ENCODE data around the gene CCT8. TPM values are rescaled to one million over a fixed set of nuclear protein-coding genes. Genes with fewer than 3 reads are reported as not detected.

The CCT8 gene, protein sequence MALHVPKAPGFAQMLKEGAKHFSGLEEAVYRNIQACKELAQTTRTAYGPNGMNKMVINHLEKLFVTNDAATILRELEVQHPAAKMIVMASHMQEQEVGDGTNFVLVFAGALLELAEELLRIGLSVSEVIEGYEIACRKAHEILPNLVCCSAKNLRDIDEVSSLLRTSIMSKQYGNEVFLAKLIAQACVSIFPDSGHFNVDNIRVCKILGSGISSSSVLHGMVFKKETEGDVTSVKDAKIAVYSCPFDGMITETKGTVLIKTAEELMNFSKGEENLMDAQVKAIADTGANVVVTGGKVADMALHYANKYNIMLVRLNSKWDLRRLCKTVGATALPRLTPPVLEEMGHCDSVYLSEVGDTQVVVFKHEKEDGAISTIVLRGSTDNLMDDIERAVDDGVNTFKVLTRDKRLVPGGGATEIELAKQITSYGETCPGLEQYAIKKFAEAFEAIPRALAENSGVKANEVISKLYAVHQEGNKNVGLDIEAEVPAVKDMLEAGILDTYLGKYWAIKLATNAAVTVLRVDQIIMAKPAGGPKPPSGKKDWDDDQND
- total RNA-seq (2021) (123 and 128 TPM in 2 replicates), Bru-seq, nascent RNA (percentile 93 among the genes with signal in this experiment), BruChase-seq, experiment 1, labeled RNA remaining after a 2-hour chase (percentile 92 among the genes with signal in this experiment), BruChase-seq, experiment 2, labeled RNA remaining after a 6-hour chase (percentile 97 among the genes with signal in this experiment)
- long read RNA-seq, transcript CCT8-201 (15 exons, 2,005 nt) = major isoform, 230 of 260 reads
- long read RNA-seq, partial matches to known transcripts = 16 of 260 reads
- long read RNA-seq, other reads (novel, unspliced or antisense) = 13 of 260 reads

GRCh38 chr21:29073222-29074006 lies at the start of gene CCT8:
CCT8 (minus strand) TSS chr21:29073648; CDS start chr21:29073590, 58 bp downstream.
- Histone ChIP-seq H3K27ac (peak within 1 kb of the TSS; percentile 74), H2AFZ (peak within 1 kb of the TSS; percentile 96), H3K4me1 (replicated peaks; ENCODE audit: insufficient read depth) (peaks cover 24% of the 10 kb centered on the region; the same call in 1 of the 2 replicates), H3K4me2 (peak within 1 kb of the TSS; percentile 98), H3K9me3 (ENCODE audit: insufficient read depth, low read depth) (no peaks in the 10 kb centered on the region), H4K20me1 (ENCODE audit: insufficient read depth) (peaks cover 32% of the 10 kb centered on the region), H3F3A (ENCODE audit: insufficient read depth, low read depth) (peaks cover 8% of the 10 kb centered on the region), H3K36me3 (ENCODE audit: low read depth) (peaks cover 15% of the 10 kb centered on the region; the same call in 1 of the 2 replicates), H3K27me3 (ENCODE audit: insufficient read depth, low read depth) (no peaks in the 10 kb centered on the region), H3K4me3 (peak within 1 kb of the TSS; percentile 91), H3K9me2 (ENCODE audit: insufficient read depth) (no peaks in the 10 kb centered on the region), H3K79me2 (ENCODE audit: low read depth) (peaks cover 51% of the 10 kb centered on the region)
- intact Hi-C loops (cut with micrococcal nuclease; ENCODE audit: unreplicated experiment) = loop anchor here (5.0 kb wide), 1 partner anchor 46 kb away; no protein-coding TSS in a partner anchor
- peak; percentile 94 to 96 for DNase-seq
- TF ChIP-seq EZH2 (IDR thresholded peaks at IDR 0.05; ENCODE audit: low read depth) = no peak
- TF ChIP-seq, protein P1, sequence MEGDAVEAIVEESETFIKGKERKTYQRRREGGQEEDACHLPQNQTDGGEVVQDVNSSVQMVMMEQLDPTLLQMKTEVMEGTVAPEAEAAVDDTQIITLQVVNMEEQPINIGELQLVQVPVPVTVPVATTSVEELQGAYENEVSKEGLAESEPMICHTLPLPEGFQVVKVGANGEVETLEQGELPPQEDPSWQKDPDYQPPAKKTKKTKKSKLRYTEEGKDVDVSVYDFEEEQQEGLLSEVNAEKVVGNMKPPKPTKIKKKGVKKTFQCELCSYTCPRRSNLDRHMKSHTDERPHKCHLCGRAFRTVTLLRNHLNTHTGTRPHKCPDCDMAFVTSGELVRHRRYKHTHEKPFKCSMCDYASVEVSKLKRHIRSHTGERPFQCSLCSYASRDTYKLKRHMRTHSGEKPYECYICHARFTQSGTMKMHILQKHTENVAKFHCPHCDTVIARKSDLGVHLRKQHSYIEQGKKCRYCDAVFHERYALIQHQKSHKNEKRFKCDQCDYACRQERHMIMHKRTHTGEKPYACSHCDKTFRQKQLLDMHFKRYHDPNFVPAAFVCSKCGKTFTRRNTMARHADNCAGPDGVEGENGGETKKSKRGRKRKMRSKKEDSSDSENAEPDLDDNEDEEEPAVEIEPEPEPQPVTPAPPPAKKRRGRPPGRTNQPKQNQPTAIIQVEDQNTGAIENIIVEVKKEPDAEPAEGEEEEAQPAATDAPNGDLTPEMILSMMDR (conservative IDR thresholded peaks at IDR 0.05) = no peak
- CTCF ChIA-PET = interaction anchor here (0.6 kb wide), 1 partner anchor 327 kb away, joined by 4 read pairs; no protein-coding TSS in a partner anchor
- BruUV-seq (replicated peaks) = TSS peak; percentile 78
- POLR2A ChIA-PET (ENCODE audit: unreplicated experiment) = interaction anchor here (0.5 to 0.7 kb wide), 4 partner anchors 76 to 1133 kb away, joined by 3 to 5 read pairs (median 3); no protein-coding TSS in a partner anchor

GRCh38 chr21:29121759-29122158 lies 48.3 kb upstream of the CCT8 start:
- no peak overlapping the region for H3K4me3 ChIP-seq
- no TSS peak for BruUV-seq (replicated peaks)
- H3K27ac ChIP-seq = no peak overlapping the region
- H3F3A ChIP-seq (ENCODE audit: insufficient read depth, low read depth) = no peaks in the 10 kb centered on the region
- H3K9me3 ChIP-seq (ENCODE audit: insufficient read depth, low read depth) = no peaks in the 10 kb centered on the region
- H3K4me1 ChIP-seq (replicated peaks; ENCODE audit: insufficient read depth) = no peaks in the 10 kb centered on the region
- no peak for TF ChIP-seq EZH2 (IDR thresholded peaks at IDR 0.05; ENCODE audit: low read depth)
- TF ChIP-seq, protein P1 (conservative IDR thresholded peaks at IDR 0.05) = no peak
- intact Hi-C loops (cut with micrococcal nuclease; ENCODE audit: unreplicated experiment) = no loop called here
- H3K79me2 ChIP-seq (ENCODE audit: low read depth) = no peaks in the 10 kb centered on the region
- no peak overlapping the region for H2AFZ ChIP-seq
- no peaks in the 10 kb centered on the region for H4K20me1 ChIP-seq (ENCODE audit: insufficient read depth)
- no peak overlapping the region for H3K4me2 ChIP-seq
- H3K27me3 ChIP-seq (ENCODE audit: insufficient read depth, low read depth) = no peaks in the 10 kb centered on the region
- ChIA-PET CTCF (no interaction called here), POLR2A (ENCODE audit: unreplicated experiment) (no interaction called here)
- H3K36me3 ChIP-seq (ENCODE audit: low read depth) = no peaks in the 10 kb centered on the region
- no peaks in the 10 kb centered on the region for H3K9me2 ChIP-seq (ENCODE audit: insufficient read depth)
- DNase-seq = no peak

Data from PC-9 (cell line).